Bronchial epithelial cell (primary cell): ENCODE data around the gene CYS1. TPM values are rescaled to one million over a fixed set of nuclear protein-coding genes. Genes with fewer than 3 reads are reported as not detected.

Experiments
- DNase-seq: peaks from one replicate; pipeline ENCODE4 v3.0.0-alpha.2; 2010; ENCODE audit warnings: low read depth
- FAIRE-seq: peaks from 2 replicates; lab custom pipeline; 2011; peaks lifted over from hg19 to GRCh38; lab: Jason Lieb, UNC
- H3K27me3 ChIP-seq: 2 replicates; pipeline ENCODE4 v1.5.1; 2011; ENCODE audit warnings: low read length; ENCODE audit not compliant: control insufficient read depth, insufficient read depth
- H3K36me3 ChIP-seq: 2 replicates; pipeline ENCODE4 v1.5.1; 2011; ENCODE audit warnings: low read length; ENCODE audit not compliant: control insufficient read depth, insufficient read depth
- H3K4me3 ChIP-seq: 2 replicates; pipeline ENCODE4 v1.5.1; 2011; ENCODE audit warnings: mild to moderate bottlenecking, low read depth, low read length, control low read depth
- total RNA-seq: library from RNA; depleted of rRNA; stranded (reverse); fragments of >200 nt; gene quantifications from 2 replicates; pipeline ENCODE4 v1.2.1, GENCODE V29; 2014
- TF ChIP-seq, protein P1 (sequence below): IDR thresholded peaks from 2 replicates; pipeline ENCODE4 v1.5.1; 2011; ENCODE audit warnings: mild to moderate bottlenecking, moderate library complexity, low read length, control low read depth, inconsistent platforms; ENCODE audit not compliant: insufficient read depth, severe bottlenecking

The CYS1 gene
- total RNA-seq, 1 donor from 2014 or later: 0.26 TPM

DNA sequence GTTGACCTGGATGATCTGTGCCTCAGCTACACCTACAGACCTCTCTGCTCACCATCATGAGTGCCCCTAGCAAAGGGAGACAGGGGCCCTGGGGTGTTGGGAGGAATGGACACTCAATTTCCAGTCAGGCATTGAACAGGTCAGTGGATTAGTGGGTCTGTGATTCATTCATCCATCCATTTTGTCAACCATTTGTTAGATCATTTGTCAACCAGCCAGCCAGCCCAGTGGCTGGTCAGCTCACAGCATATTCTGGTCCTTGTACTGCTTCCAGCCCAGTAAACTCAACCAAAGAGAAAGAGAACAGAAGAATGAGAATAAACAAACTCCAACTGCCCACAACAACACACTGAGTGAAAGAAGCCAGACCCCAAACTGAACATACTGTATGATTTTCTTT, 41.5 kb downstream of the CYS1 start:
- H3K36me3 ChIP-seq: no peaks in the 10 kb centered on the region
- DNase-seq (no peak), FAIRE-seq (peak; percentile 55)
- TF ChIP-seq, protein P1, sequence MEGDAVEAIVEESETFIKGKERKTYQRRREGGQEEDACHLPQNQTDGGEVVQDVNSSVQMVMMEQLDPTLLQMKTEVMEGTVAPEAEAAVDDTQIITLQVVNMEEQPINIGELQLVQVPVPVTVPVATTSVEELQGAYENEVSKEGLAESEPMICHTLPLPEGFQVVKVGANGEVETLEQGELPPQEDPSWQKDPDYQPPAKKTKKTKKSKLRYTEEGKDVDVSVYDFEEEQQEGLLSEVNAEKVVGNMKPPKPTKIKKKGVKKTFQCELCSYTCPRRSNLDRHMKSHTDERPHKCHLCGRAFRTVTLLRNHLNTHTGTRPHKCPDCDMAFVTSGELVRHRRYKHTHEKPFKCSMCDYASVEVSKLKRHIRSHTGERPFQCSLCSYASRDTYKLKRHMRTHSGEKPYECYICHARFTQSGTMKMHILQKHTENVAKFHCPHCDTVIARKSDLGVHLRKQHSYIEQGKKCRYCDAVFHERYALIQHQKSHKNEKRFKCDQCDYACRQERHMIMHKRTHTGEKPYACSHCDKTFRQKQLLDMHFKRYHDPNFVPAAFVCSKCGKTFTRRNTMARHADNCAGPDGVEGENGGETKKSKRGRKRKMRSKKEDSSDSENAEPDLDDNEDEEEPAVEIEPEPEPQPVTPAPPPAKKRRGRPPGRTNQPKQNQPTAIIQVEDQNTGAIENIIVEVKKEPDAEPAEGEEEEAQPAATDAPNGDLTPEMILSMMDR: no peak
- H3K27me3 ChIP-seq: no peaks in the 10 kb centered on the region
- no peak overlapping the region for H3K4me3 ChIP-seq

DNA sequence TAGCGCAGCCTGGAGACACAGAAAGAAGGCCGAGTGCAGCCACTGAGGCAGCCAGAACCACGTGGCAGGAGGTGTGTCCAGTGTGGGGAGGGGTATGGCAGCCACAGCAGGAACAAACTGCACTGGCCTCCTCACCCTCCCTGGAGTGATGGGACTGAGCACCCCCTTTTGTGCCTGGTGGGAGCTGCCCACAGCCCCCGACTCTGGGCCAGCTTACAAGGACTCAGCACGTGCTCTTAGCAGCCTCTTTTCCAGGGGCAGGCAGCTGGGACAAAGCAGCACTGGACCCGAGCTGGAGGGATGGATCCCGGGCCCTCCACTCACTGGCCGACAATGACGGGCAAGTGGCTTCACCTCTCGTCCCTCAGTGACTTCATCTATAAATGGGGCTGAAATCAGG, 42.1 kb downstream of the CYS1 start:
- TF ChIP-seq, protein P1: no peak
- no peak overlapping the region for H3K4me3 ChIP-seq
- no peak for FAIRE-seq
- H3K27me3 ChIP-seq: no peaks in the 10 kb centered on the region
- no peaks in the 10 kb centered on the region for H3K36me3 ChIP-seq
- no peak for DNase-seq

DNA sequence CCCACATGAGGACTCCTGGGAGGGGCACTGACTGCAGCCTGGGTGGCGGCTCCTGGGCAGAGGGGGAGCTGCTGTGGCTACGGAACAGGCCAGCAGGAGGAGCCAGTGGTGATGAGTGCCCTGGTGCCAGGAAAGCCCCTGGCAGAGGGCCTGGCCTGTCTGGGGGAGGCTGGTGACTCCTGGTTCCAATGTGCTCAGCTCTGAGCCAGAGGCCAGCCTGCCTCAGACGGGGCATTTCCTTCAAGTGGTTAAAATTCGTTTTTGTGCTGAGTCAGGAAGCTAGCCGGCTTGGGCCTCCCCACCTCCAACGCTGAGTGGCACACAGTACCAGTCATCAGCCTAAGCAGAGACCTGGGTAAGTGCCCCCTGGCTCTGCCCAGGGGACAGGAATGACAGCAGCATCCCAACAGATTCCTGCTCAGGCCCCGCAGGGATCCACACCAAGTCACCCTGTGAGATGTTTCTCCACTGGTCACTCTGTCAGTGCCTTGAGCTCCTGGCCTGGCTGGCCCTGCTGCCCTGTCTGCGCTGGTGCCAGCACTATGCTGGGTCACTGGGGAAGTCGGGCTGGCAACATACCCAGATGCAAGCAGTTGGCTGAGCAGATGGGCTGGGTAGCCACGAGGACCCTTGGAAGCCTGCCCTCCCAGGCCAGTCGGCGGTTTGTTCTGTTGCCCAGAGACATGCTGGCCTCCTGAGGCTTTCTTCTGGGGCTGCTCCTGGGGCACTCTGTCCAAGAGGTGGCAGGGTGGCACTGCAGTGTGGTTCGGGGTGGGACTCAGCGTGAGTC, 43.9 kb downstream of the CYS1 start:
- no peaks in the 10 kb centered on the region for H3K27me3 ChIP-seq
- TF ChIP-seq, protein P1: peak; percentile 78
- DNase-seq (peak; percentile 81), FAIRE-seq (no peak)
- no peaks in the 10 kb centered on the region for H3K36me3 ChIP-seq
- no peak overlapping the region for H3K4me3 ChIP-seq

DNA sequence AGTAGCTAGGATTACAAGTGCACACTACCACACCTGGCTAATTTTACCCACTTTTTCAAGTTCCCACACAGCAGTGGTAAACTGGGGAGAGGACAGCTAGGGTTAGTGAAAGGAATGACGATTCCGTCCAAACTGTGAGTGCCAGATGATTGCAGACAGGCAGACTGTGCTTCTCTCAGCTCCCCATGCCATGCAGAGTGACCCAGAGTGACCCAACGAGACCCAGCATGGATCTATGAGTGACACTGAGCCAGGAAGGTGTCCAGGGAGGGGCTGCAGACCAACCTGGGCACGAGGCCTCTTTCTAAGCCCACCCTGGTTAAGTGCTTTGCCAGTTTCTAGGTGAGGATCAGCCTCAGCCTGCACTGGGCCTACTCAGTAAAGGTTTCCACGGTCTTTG, 44.6 kb downstream of the CYS1 start:
- DNase-seq (no peak), FAIRE-seq (no peak)
- TF ChIP-seq, protein P1: no peak
- Histone ChIP-seq H3K27me3 (no peaks in the 10 kb centered on the region), H3K4me3 (no peak overlapping the region), H3K36me3 (no peaks in the 10 kb centered on the region)

DNA sequence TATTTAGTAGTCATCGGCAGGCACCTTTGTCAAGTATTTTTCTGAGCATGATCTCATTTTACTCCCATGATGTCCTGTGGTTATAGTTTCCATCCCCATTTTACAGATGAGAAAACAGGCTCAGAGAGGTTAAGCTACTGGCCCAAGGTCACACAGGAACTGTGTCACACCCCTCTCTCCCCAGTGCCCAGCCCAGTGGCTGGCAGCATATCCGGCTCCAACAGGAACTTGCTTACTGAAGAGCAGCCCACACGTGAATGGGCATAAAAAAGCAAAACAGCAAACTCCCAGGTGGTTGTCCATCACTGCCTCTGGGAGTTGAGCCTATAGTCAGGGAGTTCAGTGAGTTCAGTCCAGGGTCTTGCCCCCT, 45.2 kb downstream of the CYS1 start:
- DNase-seq (no peak), FAIRE-seq (no peak)
- no peaks in the 10 kb centered on the region for H3K36me3 ChIP-seq
- no peaks in the 10 kb centered on the region for H3K27me3 ChIP-seq
- TF ChIP-seq, protein P1: no peak
- H3K4me3 ChIP-seq: no peak overlapping the region
